ENCODE results near the gene TMEM88. TPM values are rescaled to one million over a fixed set of nuclear protein-coding genes. Genes with fewer than 3 reads are reported as not detected.

Gene TMEM88
- total and polyA plus RNA-seq, 2 donors (not counting 3 experiments of a cell fraction or from before 2014, with no cell fraction given) = 53.4 to 165 TPM

DNA sequence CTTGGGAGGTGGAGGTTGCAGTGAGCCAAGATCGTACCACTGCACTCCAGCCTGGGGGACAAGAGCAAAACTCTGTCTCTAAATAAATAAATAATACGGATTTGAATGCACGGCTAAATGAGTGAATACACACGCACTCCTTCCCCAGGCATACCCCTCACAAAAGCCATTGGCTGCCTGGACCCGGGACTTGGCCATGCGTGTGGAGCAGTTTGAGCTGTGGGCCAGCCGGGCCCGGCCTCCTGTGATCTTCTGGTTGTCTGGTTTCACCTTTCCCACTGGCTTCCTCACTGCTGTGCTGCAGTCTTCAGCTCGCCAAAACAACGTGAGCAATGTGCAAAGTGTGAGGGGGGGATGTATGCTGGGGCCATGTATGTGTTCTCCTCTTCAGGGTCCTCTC is 22.4 kb upstream of the TMEM88 start:
- peaks cover 24% of the 10 kb centered on the region for H3K4me1 ChIP-seq (ENCODE audit: control insufficient read depth, extremely low read depth, insufficient read depth, low read length)
- H3K36me3 ChIP-seq (ENCODE audit: control insufficient read depth in 2 of 2, extremely low read depth in 1 of 2, insufficient read depth in 2 of 2, low read length in 2 of 2) = no peaks in the 10 kb centered on the region
- H3K4me3 ChIP-seq (replicated peaks in 1 of 3; ENCODE audit: insufficient read depth in 1 of 3, low read depth in 1 of 3, low read length in 3 of 3) = no peak overlapping the region
- H3K79me2 ChIP-seq (ENCODE audit: control insufficient read depth, insufficient read depth, low read length) = no peaks in the 10 kb centered on the region
- ChIA-PET CTCF (interaction anchor here (1.1 to 5.8 kb wide), 5 partner anchors 7 to 156 kb away, joined by 3 to 29 read pairs (median 4); no protein-coding TSS in a partner anchor), POLR2A (no interaction called here)
- BruUV-seq (replicated peaks) = no TSS peak
- intact Hi-C loops (cut with micrococcal nuclease) = no loop called here
- peaks cover 3 to 4% of the 10 kb centered on the region in 2 experiments for H3K27me3 ChIP-seq (ENCODE audit: control insufficient read depth in 2 of 2, insufficient read depth in 2 of 2, low read length in 2 of 2)
- no peak for DNase-seq (ENCODE audit: low read depth, low spot score)
- TF ChIP-seq POLR2A (IDR thresholded peaks at IDR 0.05; ENCODE audit: low read depth, low read length) (no peak), EZH2 (IDR thresholded peaks at IDR 0.05; ENCODE audit: borderline replicate concordance, low read depth, low read length, severe bottlenecking) (no peak), GATA2 (IDR thresholded peaks at IDR 0.05; ENCODE audit: insufficient read depth, insufficient read length, low read depth, low read length) (no peak), MYC (IDR thresholded peaks at IDR 0.05; ENCODE audit: low read depth, low read length) (no peak), JUN (IDR thresholded peaks at IDR 0.05; ENCODE audit: borderline replicate concordance, insufficient read depth, insufficient read length, low read depth) (no peak), FOS (IDR thresholded peaks at IDR 0.05; ENCODE audit: borderline replicate concordance, insufficient read depth, low read length) (no peak), POLR2AphosphoS5 (IDR thresholded peaks at IDR 0.05; ENCODE audit: insufficient read depth, low read depth, low read length) (no peak)
- TF ChIP-seq, protein P1, sequence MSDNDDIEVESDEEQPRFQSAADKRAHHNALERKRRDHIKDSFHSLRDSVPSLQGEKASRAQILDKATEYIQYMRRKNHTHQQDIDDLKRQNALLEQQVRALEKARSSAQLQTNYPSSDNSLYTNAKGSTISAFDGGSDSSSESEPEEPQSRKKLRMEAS (IDR thresholded peaks at IDR 0.05; ENCODE audit: insufficient read depth, insufficient read length) = no peak
- TF ChIP-seq, protein P2, sequence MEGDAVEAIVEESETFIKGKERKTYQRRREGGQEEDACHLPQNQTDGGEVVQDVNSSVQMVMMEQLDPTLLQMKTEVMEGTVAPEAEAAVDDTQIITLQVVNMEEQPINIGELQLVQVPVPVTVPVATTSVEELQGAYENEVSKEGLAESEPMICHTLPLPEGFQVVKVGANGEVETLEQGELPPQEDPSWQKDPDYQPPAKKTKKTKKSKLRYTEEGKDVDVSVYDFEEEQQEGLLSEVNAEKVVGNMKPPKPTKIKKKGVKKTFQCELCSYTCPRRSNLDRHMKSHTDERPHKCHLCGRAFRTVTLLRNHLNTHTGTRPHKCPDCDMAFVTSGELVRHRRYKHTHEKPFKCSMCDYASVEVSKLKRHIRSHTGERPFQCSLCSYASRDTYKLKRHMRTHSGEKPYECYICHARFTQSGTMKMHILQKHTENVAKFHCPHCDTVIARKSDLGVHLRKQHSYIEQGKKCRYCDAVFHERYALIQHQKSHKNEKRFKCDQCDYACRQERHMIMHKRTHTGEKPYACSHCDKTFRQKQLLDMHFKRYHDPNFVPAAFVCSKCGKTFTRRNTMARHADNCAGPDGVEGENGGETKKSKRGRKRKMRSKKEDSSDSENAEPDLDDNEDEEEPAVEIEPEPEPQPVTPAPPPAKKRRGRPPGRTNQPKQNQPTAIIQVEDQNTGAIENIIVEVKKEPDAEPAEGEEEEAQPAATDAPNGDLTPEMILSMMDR (IDR thresholded peaks at IDR 0.05; ENCODE audit: extremely low read depth in 1 of 2, insufficient read depth in 1 of 2, low read depth in 1 of 2, low read length in 2 of 2) = no peak
- H3K27ac ChIP-seq (ENCODE audit: insufficient read depth, low read depth, low read length) = no peak overlapping the region
- dilution Hi-C loops (cut with MboI; ENCODE audit: extremely low pct_ligation_motif_present, low sequenced_read_pairs) = no loop called here
- FAIRE-seq = no peak
- H2AFZ ChIP-seq (ENCODE audit: low read depth, low read length) = no peak overlapping the region
- no peak overlapping the region for H3K4me2 ChIP-seq (ENCODE audit: insufficient read depth, low read length)
- no peaks in the 10 kb centered on the region for H3K9me3 ChIP-seq (replicated peaks; ENCODE audit: control insufficient read depth, insufficient read depth, low read length)
- H3K9me1 ChIP-seq (replicated peaks; ENCODE audit: control insufficient read depth, extremely low read depth, insufficient read depth, low read length) = no peaks in the 10 kb centered on the region
- no peak overlapping the region for H3K9ac ChIP-seq (replicated peaks; ENCODE audit: extremely low read depth, insufficient read depth, low read length)
- H4K20me1 ChIP-seq (replicated peaks; ENCODE audit: control insufficient read depth, extremely low read depth, insufficient read depth, low read length) = no peaks in the 10 kb centered on the region

All from endothelial cell of umbilical vein (primary cell).